KBM-7 (cell line): ENCODE results near the gene TPK1.

ENCODE experiments used
- DNase-seq: peaks from one replicate; pipeline ENCODE4 v3.0.0-alpha.2; 2015
- in situ Hi-C: fragments of 300-500 bp; cut with MboI; formaldehyde crosslinking; loops from 2 replicates; pipeline ENCODE4 v1.14.3; 2020; ENCODE audit warnings: low sequenced_read_pairs, low pct_unique_long_range_greater_than_20kb, mixed read lengths

The TPK1 gene

DNA sequence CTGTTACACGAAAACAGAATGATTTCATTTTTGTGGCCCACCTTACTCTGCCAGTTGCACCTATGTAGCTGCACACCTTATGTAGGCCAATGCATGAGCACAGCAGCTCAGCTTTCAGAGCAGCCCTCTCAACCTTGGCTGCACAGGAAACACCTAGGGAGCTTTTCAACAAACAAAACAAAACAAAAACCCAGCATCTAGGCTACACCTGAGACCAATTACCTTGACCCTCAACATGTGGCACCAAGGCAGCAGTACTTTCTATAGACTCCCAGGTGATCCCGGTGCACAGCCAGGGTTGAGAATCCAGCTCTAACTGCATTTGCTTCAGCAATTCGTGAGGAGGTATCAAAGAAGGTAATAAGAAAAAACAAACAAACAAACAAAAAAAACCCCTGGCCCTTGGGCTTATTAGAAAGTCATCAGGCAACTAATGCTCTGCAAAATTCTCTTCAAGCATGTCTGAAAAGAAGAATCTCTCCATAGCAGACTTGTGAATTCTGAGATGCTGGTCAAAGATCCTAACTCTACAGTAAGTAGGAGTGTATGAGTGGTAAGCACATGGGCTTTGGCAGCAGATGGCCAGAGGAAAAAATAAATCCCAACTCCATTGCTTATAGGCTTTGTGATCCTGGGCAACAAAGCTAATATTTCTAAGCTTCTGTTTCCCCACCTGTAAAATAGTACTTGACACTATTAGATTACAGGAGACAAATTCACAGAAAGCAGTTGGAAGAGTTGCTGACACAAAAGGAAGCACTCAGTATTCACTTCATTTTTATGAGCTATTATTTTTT, 318.9 kb downstream of the TPK1 start:
- in situ Hi-C loops = no loop called here

DNA sequence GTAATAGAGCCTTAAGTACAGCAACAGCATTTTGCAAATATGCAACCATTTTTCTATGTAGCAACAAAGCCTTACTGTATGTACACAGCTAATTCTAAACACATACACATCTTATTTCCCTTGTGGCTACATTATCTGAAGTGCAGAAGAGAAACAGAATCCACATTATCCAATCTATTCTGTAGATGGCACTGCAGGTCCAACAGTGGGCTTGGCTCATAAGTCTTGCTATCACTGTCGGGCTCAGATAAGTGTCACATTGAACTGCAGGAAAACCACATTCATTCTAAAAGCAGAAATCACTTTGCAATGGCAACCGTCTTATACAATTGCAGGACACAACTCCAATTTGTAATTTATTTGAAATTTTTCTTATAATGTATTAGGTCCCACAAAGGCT, 322.5 kb downstream of the TPK1 start:
- peak; percentile 54 for DNase-seq
- in situ Hi-C loops = no loop called here

More for the DNA sequence above, 318.9 kb downstream of the TPK1 start:
- DNase-seq = no peak

GRCh38 chr7:144510621-144511020, 325.2 kb downstream of the TPK1 start:
- no peak for DNase-seq
- in situ Hi-C loops = no loop called here

- in situ Hi-C loops = no loop called here
- no peak for DNase-seq
Observed at GRCh38 chr7:144508702-144509101, 327.2 kb downstream of the TPK1 start.

DNA sequence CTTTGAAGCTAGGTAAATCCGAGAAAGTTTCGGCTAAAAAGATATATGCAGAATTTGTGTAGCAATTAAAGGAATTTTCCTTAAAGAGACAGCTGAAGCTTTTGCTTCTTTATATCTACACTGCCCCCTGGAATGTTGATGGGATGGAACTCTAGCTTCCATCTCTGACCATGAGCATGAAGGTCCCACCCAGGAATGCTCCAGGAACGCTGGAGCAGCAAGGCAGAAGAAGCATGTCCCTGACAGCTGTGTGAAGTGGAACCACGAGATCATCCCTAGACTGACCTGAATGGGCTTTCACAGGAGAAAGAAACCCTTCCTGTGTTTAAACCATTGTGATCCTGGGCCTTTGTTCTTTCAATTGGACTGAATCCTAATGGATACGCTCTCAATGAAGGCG, 332.6 kb downstream of the TPK1 start:
- in situ Hi-C loops = no loop called here
- no peak for DNase-seq

GRCh38 chr7:144500225-144500624, 335.6 kb downstream of the TPK1 start:
- in situ Hi-C loops = no loop called here
- DNase-seq = no peak

- DNase-seq = no peak
- in situ Hi-C loops = no loop called here
Observed at GRCh38 chr7:144497282-144497681, 338.6 kb downstream of the TPK1 start.

DNA sequence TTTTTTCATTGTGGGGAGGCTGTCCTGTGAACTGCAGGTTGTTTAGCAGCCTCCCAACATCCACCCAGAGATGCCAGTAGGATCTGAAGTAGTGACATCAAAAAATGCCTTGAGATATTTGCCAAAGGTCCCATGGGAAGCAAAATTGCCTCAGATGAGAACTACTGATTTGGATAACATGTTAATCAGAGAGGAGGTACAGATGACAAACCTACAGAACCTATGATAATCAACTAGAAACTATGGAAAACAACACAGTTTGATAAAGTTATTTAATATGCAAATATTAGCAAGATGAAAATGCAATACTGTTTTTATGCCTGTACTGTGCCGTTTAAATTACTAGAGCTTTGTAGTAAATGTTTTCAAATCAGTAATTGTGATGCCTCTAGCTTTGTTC, 341.5 kb downstream of the TPK1 start:
- DNase-seq = no peak
- in situ Hi-C loops = no loop called here

DNA sequence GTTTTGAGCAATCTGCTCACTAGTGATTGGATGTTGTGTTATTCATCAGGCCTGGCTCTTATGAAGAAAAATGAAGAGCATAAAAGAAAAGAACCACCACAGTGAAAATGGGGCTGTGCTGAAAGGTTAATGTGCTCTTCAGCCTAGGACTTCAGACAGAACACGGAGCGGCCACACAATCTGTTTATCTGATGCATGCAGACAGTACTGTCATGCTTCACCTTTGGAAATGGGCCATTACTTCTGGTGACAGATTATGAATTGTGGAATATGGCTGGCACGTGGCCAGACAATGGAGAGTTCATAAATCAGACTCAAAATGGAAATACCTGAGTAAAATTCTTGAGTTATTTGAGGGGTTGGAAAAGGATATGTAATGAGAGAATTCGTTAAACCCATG, 346.3 kb downstream of the TPK1 start:
- in situ Hi-C loops = no loop called here
- DNase-seq = no peak

- in situ Hi-C loops = no loop called here
- DNase-seq = no peak
Observed at GRCh38 chr7:144488977-144489376, 346.9 kb downstream of the TPK1 start.

DNA sequence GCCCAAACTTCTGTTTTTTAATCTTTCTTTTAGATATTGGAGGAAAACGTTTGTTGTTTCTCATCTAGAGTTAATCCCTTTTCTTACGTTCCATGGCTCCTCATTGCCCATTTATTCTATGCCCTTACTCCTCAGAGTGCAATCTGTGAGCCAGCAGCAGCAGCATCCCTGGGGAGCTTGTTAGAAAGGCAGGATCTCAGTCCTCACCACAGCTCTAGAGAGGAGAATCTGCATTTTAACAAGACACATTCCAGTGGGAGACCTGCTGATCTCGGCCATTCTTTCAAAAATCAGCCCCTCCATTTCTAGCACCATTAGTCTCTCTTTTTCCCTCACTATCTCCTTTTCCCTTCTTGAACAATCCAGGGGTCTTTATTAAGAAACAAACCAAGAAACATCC, 348.0 kb downstream of the TPK1 start:
- DNase-seq = no peak
- in situ Hi-C loops = no loop called here

GRCh38 chr7:144484445-144484844, 351.4 kb downstream of the TPK1 start:
- in situ Hi-C loops = no loop called here
- DNase-seq = no peak

- in situ Hi-C loops = no loop called here
- no peak for DNase-seq
Observed at GRCh38 chr7:144483189-144483588, 352.7 kb downstream of the TPK1 start.

- in situ Hi-C loops = no loop called here
- DNase-seq = no peak
Observed at GRCh38 chr7:144481833-144482232, 354.0 kb downstream of the TPK1 start.

GRCh38 chr7:144477348-144477747, 358.5 kb downstream of the TPK1 start:
- in situ Hi-C loops = no loop called here
- no peak for DNase-seq

GRCh38 chr7:144474800-144475615, 360.8 kb downstream of the TPK1 start:
- DNase-seq = no peak
- in situ Hi-C loops = no loop called here

- in situ Hi-C loops = no loop called here
- DNase-seq = no peak
Observed at GRCh38 chr7:144474363-144474762, 361.5 kb downstream of the TPK1 start.

DNA sequence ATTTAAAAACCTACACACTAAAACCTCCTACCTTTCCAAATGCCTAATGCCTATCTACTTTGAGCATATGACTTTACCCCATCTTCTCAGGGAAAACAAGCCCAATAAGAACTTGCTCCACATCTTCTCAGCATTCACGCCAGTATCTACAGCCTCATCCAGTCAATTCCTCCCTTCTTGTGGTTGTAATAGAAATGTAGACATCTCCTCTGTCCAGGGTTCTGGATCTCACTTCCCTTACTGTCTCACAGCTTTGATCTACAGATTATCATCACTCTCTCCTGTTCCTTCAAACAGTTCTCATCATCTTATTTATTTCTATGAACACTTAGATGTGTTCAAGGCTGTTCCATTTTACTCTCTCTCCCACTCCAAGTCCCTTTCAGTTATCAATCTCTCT, 361.9 kb downstream of the TPK1 start:
- DNase-seq = no peak
- in situ Hi-C loops = no loop called here

GRCh38 chr7:144470078-144470477, 365.8 kb downstream of the TPK1 start:
- no peak for DNase-seq
- in situ Hi-C loops = no loop called here

- DNase-seq = no peak
- in situ Hi-C loops = no loop called here
Observed at GRCh38 chr7:144468990-144469732, 366.7 kb downstream of the TPK1 start.
